Endothelial cell of umbilical vein (primary cell): ENCODE results near the gene ACADS. TPM values are rescaled to one million over a fixed set of nuclear protein-coding genes. Genes with fewer than 3 reads are reported as not detected.

Experiments
- BruUV-seq: library from RNA; stranded (reverse); fragments of 400-500 nt; replicated peaks from 2 replicates; lab custom pipeline; 2021; lab: Mats Ljungman, UMichigan
- CTCF ChIA-PET: fragments of 300-600, 350-600 bp; sonication (Branson Sonifier 250); formaldehyde crosslinking; loops from one replicate; lab custom pipeline; 2021; ENCODE audit warnings: antibody characterized with exemption, inconsistent platforms; lab: Charles Lee
- POLR2A ChIA-PET: fragments of 300-600, 350-600 bp; sonication (Branson Sonifier 250); formaldehyde crosslinking; loops from one replicate; lab custom pipeline; 2021; ENCODE audit warnings: antibody characterized with exemption, inconsistent platforms; lab: Charles Lee
- DNase-seq: peaks from one replicate; pipeline ENCODE4 v3.0.0-alpha.2; 2011; ENCODE audit warnings: low read depth, low spot score
- FAIRE-seq: peaks from 2 replicates; lab custom pipeline; 2011; peaks lifted over from hg19 to GRCh38; lab: Jason Lieb, UNC
- H2AFZ ChIP-seq: 2 replicates; pipeline ENCODE4 v1.6.0; 2012; ENCODE audit warnings: low read depth, low read length, control low read depth, inconsistent platforms
- H3K27ac ChIP-seq: 2 replicates; pipeline ENCODE4 v1.5.1; 2011; ENCODE audit warnings: low read depth, mild to moderate bottlenecking, control low read depth, low read length, moderate library complexity; ENCODE audit not compliant: insufficient read depth
- H3K27me3 ChIP-seq, 2 experiments: 2 replicates each; pipeline versions ENCODE4 v1.6.0 to v1.6.1; 2011; ENCODE audit warnings: low read length in 2 of 2, mixed read lengths in 1 of 2; ENCODE audit not compliant: control insufficient read depth in 2 of 2, insufficient read depth in 2 of 2
- H3K36me3 ChIP-seq, 2 experiments: 2 replicates in 1 of 2; 3 replicates in 1 of 2; pipeline ENCODE4 v1.5.1; 2011; ENCODE audit warnings: low read length in 2 of 2, mild to moderate bottlenecking in 1 of 2, moderate library complexity in 1 of 2; ENCODE audit not compliant: control insufficient read depth in 2 of 2, insufficient read depth in 2 of 2; ENCODE audit errors: extremely low read depth in 1 of 2
- H3K4me1 ChIP-seq: 3 replicates; pipeline ENCODE4 v1.5.1; 2011; ENCODE audit warnings: mild to moderate bottlenecking, low read length; ENCODE audit not compliant: control insufficient read depth, insufficient read depth; ENCODE audit errors: extremely low read depth
- H3K4me2 ChIP-seq: 2 replicates; pipeline ENCODE4 v1.6.1; 2011; ENCODE audit warnings: low read length, control low read depth, mixed read lengths; ENCODE audit not compliant: insufficient read depth
- H3K4me3 ChIP-seq, 3 experiments: fragments of 200-600 bp in 1 of 3; sonication (generic), shearing (Covaris generic) in 1 of 3; replicated peaks in 1 of 3; 2 replicates each; pipeline ENCODE4 v1.5.1; 2011 to 2016; ENCODE audit warnings: control low read depth in 3 of 3, low read length in 3 of 3, mild to moderate bottlenecking in 2 of 3, inconsistent platforms in 1 of 3, low read depth in 1 of 3, moderate library complexity in 1 of 3; ENCODE audit not compliant: insufficient read depth in 1 of 3
- H3K79me2 ChIP-seq: 2 replicates; pipeline ENCODE4 v1.6.0; 2012; ENCODE audit warnings: low read length, inconsistent platforms; ENCODE audit not compliant: control insufficient read depth, insufficient read depth
- H3K9ac ChIP-seq: replicated peaks from 2 replicates; pipeline ENCODE3; 2011; ENCODE audit warnings: low read length, control low read depth; ENCODE audit not compliant: insufficient read depth; ENCODE audit errors: extremely low read depth
- H3K9me1 ChIP-seq: replicated peaks from 3 replicates; pipeline ENCODE4 v1.6.0; 2011; ENCODE audit warnings: mild to moderate bottlenecking, low read length; ENCODE audit not compliant: control insufficient read depth, insufficient read depth; ENCODE audit errors: extremely low read depth
- H3K9me3 ChIP-seq: replicated peaks from 2 replicates; pipeline ENCODE4 v1.5.1; 2012; ENCODE audit warnings: low read length, inconsistent platforms; ENCODE audit not compliant: control insufficient read depth, insufficient read depth
- H4K20me1 ChIP-seq: replicated peaks from 2 replicates; pipeline ENCODE3; 2011; ENCODE audit warnings: mild to moderate bottlenecking, low read length; ENCODE audit not compliant: control insufficient read depth, insufficient read depth; ENCODE audit errors: extremely low read depth
- EZH2 ChIP-seq: IDR thresholded peaks from 2 replicates; pipeline ENCODE4 v1.6.1; 2012; ENCODE audit warnings: borderline replicate concordance, low read depth, mild to moderate bottlenecking, moderate library complexity, low read length, inconsistent platforms; ENCODE audit not compliant: severe bottlenecking
- FOS ChIP-seq: IDR thresholded peaks from 2 replicates; pipeline ENCODE4 v1.6.1; 2011; ENCODE audit warnings: mild to moderate bottlenecking, low read length, moderate library complexity, borderline replicate concordance; ENCODE audit not compliant: insufficient read depth
- GATA2 ChIP-seq: IDR thresholded peaks from 2 replicates; pipeline ENCODE4 v1.7.0; 2011; ENCODE audit warnings: low read depth, mild to moderate bottlenecking, moderate library complexity, mixed read lengths, low read length; ENCODE audit not compliant: insufficient read length, insufficient read depth
- JUN ChIP-seq: IDR thresholded peaks from 2 replicates; pipeline ENCODE4 v1.6.1; 2011; ENCODE audit warnings: borderline replicate concordance, low read depth; ENCODE audit not compliant: insufficient read length, insufficient read depth
- MYC ChIP-seq: IDR thresholded peaks from one replicate; pipeline ENCODE4 v1.6.1; 2011; ENCODE audit warnings: mild to moderate bottlenecking, low read depth, low read length
- POLR2A ChIP-seq: IDR thresholded peaks from 2 replicates; pipeline ENCODE4 v1.6.1; 2012; ENCODE audit warnings: low read depth, mild to moderate bottlenecking, control low read depth, low read length
- POLR2AphosphoS5 ChIP-seq: IDR thresholded peaks from 2 replicates; pipeline ENCODE4 v1.6.1; 2012; ENCODE audit warnings: low read depth, mild to moderate bottlenecking, control low read depth, low read length, moderate library complexity; ENCODE audit not compliant: insufficient read depth
- dilution Hi-C: fragments of 300-500 bp; cut with MboI; formaldehyde crosslinking; loops from one replicate; pipeline ENCODE4 v1.15.0; 2019; ENCODE audit warnings: low sequenced_read_pairs; ENCODE audit not compliant: extremely low pct_ligation_motif_present
- intact Hi-C: fragments of 100-400 bp; cut with micrococcal nuclease; formaldehyde crosslinking; loops from one replicate; pipeline ENCODE4 v1.10.0; 2022
- polyA plus RNA-seq, 4 experiments: library from polyadenylated mRNA; depleted of rRNA in 3 of 4; stranded (reverse) in 3 of 4; unstranded in 1 of 4; fragments of >200 nt; gene quantifications; 2 replicates each; pipeline versions ENCODE4 v1.2.1 to v1.2.3, GENCODE V29; 2011 to 2012; ENCODE audit warnings: missing spikeins in 1 of 4
- total RNA-seq: library from RNA; stranded (reverse); gene quantifications from 2 replicates; pipeline ENCODE4 v1.2.3, GENCODE V29; 2021
- TF ChIP-seq, protein P1 (sequence below): IDR thresholded peaks from 2 replicates; pipeline ENCODE4 v1.6.1; 2011; ENCODE audit not compliant: insufficient read depth, insufficient read length
- TF ChIP-seq, protein P2 (sequence below), 2 donors: IDR thresholded peaks; 1 replicate in 1 of 2; 2 replicates in 1 of 2; pipeline ENCODE4 v1.5.1; 2011; ENCODE audit warnings: low read length in 2 of 2, mild to moderate bottlenecking in 2 of 2, moderate library complexity in 2 of 2, control low read depth in 1 of 2, inconsistent platforms in 1 of 2, low read depth in 1 of 2; ENCODE audit not compliant: insufficient read depth in 1 of 2; ENCODE audit errors: extremely low read depth in 1 of 2

The ACADS gene
- total and polyA plus RNA-seq, 2 donors (not counting 3 experiments of a cell fraction or from before 2014, with no cell fraction given): 8.2 to 8.9 TPM

DNA sequence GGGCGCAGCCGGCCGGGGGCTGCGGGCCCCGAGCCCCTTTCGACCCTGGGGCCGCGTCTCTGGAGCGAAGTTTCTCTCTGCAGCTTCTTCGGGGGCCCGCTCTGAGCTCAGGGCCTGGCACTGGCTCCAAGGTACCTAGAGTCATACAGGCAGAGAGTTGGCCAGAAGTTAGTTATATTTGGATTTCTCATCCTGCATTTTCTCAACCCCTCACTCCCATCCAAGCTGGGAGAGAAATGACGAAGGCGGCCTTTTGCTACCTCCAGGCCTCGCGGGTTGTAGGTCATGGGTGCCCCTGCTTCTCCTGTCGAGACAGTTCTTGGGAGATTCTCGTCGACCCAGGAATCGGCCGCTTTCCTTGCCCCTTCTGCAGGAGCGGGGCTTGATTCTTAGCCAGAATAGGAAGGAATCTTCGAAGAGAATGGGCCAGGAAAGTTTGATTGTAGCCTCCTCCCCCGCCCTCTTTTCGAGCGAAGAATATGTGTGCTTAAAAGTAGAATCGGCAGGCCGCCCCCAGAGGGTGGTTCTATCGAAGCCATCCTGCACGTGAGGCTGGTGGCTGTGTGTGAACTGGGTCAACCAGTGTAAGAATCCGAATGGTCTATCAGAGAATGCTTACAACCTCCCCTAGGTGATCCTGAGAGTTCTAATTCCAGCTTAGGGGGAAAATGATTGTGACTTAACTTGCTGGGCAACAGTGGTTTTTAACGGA lies 37.9 kb upstream of the ACADS start:
- ChIA-PET CTCF (interaction anchor here (1.4 to 3.9 kb wide), 5 partner anchors 9 to 284 kb away, joined by 3 to 21 read pairs (median 15); no protein-coding TSS in a partner anchor), POLR2A (no interaction called here)
- Histone ChIP-seq H3K4me2 (peak overlapping the region; percentile 97), H3K36me3 (no peaks in the 10 kb centered on the region), H3K9ac (peak overlapping the region; percentile 91), H2AFZ (peak overlapping the region; percentile 21), H3K4me1 (peaks cover 35% of the 10 kb centered on the region), H3K9me1 (no peaks in the 10 kb centered on the region), H3K27ac (peak overlapping the region; percentile 46), H4K20me1 (no peaks in the 10 kb centered on the region), H3K4me3 (peak overlapping the region; percentile 77 to 88 (median 80)), H3K79me2 (peaks cover 55% of the 10 kb centered on the region), H3K27me3 (no peaks in the 10 kb centered on the region), H3K9me3 (no peaks in the 10 kb centered on the region)
- intact Hi-C loops: loop anchor here (1.0 kb wide), 3 partner anchors 10 to 38 kb away; partner anchors contain the start of gene UNC119B
- FAIRE-seq: peak; percentile 12
- DNase-seq: peak; percentile 46
- TF ChIP-seq, protein P1, sequence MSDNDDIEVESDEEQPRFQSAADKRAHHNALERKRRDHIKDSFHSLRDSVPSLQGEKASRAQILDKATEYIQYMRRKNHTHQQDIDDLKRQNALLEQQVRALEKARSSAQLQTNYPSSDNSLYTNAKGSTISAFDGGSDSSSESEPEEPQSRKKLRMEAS: no peak
- TF ChIP-seq MYC: no peak
- no peak for TF ChIP-seq POLR2A
- no peak for TF ChIP-seq EZH2
- no peak for TF ChIP-seq GATA2
- no peak for TF ChIP-seq POLR2AphosphoS5
- TF ChIP-seq, protein P2, sequence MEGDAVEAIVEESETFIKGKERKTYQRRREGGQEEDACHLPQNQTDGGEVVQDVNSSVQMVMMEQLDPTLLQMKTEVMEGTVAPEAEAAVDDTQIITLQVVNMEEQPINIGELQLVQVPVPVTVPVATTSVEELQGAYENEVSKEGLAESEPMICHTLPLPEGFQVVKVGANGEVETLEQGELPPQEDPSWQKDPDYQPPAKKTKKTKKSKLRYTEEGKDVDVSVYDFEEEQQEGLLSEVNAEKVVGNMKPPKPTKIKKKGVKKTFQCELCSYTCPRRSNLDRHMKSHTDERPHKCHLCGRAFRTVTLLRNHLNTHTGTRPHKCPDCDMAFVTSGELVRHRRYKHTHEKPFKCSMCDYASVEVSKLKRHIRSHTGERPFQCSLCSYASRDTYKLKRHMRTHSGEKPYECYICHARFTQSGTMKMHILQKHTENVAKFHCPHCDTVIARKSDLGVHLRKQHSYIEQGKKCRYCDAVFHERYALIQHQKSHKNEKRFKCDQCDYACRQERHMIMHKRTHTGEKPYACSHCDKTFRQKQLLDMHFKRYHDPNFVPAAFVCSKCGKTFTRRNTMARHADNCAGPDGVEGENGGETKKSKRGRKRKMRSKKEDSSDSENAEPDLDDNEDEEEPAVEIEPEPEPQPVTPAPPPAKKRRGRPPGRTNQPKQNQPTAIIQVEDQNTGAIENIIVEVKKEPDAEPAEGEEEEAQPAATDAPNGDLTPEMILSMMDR (IDR thresholded peaks at IDR 0.05; ENCODE audit: extremely low read depth in 1 of 2, insufficient read depth in 1 of 2, low read depth in 1 of 2, low read length in 2 of 2): no peak
- TF ChIP-seq FOS: no peak
- TF ChIP-seq JUN: no peak
- no TSS peak for BruUV-seq
- dilution Hi-C loops: no loop called here
